ENCODE measurements around the gene OR9A2. TPM values are rescaled to one million over a fixed set of nuclear protein-coding genes. Genes with fewer than 3 reads are reported as not detected.

OR9A2 gene
- total RNA-seq, 1 donor from 2014 or later: not detected

- no peak overlapping the region for H3K27ac ChIP-seq
- no peak overlapping the region for H3K4me3 ChIP-seq
- H3K27me3 ChIP-seq: no peaks in the 10 kb centered on the region
- no peaks in the 10 kb centered on the region for H3K9me3 ChIP-seq
- ATAC-seq (no peak), DNase-seq (no peak)
- no peaks in the 10 kb centered on the region for H3K36me3 ChIP-seq
- no peaks in the 10 kb centered on the region for H3K4me1 ChIP-seq
- intact Hi-C loops (cut with DNase I): no loop called here
- no peak for TF ChIP-seq CTCF (IDR thresholded peaks at IDR 0.05)
Measured at GRCh38 chr7:143063741-143064140, 36.8 kb upstream of the OR9A2 start.

GRCh38 chr7:143055754-143056153 is 28.8 kb upstream of the OR9A2 start:
- no peaks in the 10 kb centered on the region for H3K36me3 ChIP-seq
- H3K27me3 ChIP-seq: no peaks in the 10 kb centered on the region
- ATAC-seq: no peak
- DNase-seq: no peak
- no peak for TF ChIP-seq CTCF (IDR thresholded peaks at IDR 0.05)
- no peak overlapping the region for H3K27ac ChIP-seq
- H3K9me3 ChIP-seq: no peaks in the 10 kb centered on the region
- no peak overlapping the region for H3K4me3 ChIP-seq
- no peaks in the 10 kb centered on the region for H3K4me1 ChIP-seq
- intact Hi-C loops (cut with DNase I): no loop called here

GRCh38 chr7:143054621-143055020 is 27.7 kb upstream of the OR9A2 start:
- DNase-seq: no peak
- H3K27me3 ChIP-seq: no peaks in the 10 kb centered on the region
- no peak for TF ChIP-seq CTCF (IDR thresholded peaks at IDR 0.05)
- H3K4me3 ChIP-seq: no peak overlapping the region
- intact Hi-C loops (cut with DNase I): no loop called here
- ATAC-seq: no peak
- no peaks in the 10 kb centered on the region for H3K4me1 ChIP-seq
- no peaks in the 10 kb centered on the region for H3K9me3 ChIP-seq
- H3K36me3 ChIP-seq: no peaks in the 10 kb centered on the region
- no peak overlapping the region for H3K27ac ChIP-seq

- Histone ChIP-seq H3K27ac (no peak within 1 kb of the TSS), H3K36me3 (no peaks in the 10 kb centered on the region), H3K4me1 (no peaks in the 10 kb centered on the region), H3K9me3 (no peaks in the 10 kb centered on the region), H3K4me3 (no peak within 1 kb of the TSS), H3K27me3 (no peaks in the 10 kb centered on the region)
- ATAC-seq (no peak), DNase-seq (no peak)
- intact Hi-C loops (cut with DNase I): no loop called here
- TF ChIP-seq CTCF (IDR thresholded peaks at IDR 0.05): no peak
Measured at GRCh38 chr7:143052041-143052440, 25.1 kb upstream of the OR9A2 start, which contains the start of gene OR6V1. Gene OR6V1, plus strand, starts transcription at chr7:143052341. Its CDS starts 0 bp downstream, at chr7:143052341.

GRCh38 chr7:143050931-143051330 is 24.0 kb upstream of the OR9A2 start:
- no peak for DNase-seq
- Histone ChIP-seq H3K36me3 (no peaks in the 10 kb centered on the region), H3K4me3 (no peak overlapping the region), H3K27ac (no peak overlapping the region), H3K9me3 (no peaks in the 10 kb centered on the region), H3K4me1 (no peaks in the 10 kb centered on the region), H3K27me3 (no peaks in the 10 kb centered on the region)
- TF ChIP-seq CTCF (IDR thresholded peaks at IDR 0.05): no peak
- intact Hi-C loops (cut with DNase I): no loop called here
- no peak for ATAC-seq

- TF ChIP-seq CTCF (IDR thresholded peaks at IDR 0.05): no peak
- no peak for DNase-seq
- no peaks in the 10 kb centered on the region for H3K36me3 ChIP-seq
- no peaks in the 10 kb centered on the region for H3K27me3 ChIP-seq
- intact Hi-C loops (cut with DNase I): no loop called here
- no peak for ATAC-seq
- H3K27ac ChIP-seq: no peak overlapping the region
- H3K4me1 ChIP-seq: no peaks in the 10 kb centered on the region
- H3K4me3 ChIP-seq: no peak overlapping the region
- H3K9me3 ChIP-seq: no peaks in the 10 kb centered on the region
Measured at GRCh38 chr7:143049362-143049761, 22.4 kb upstream of the OR9A2 start.
